ENCODE results near the gene LPGAT1.

- TF ChIP-seq CTCF (IDR thresholded peaks at IDR 0.05) (no peak), EZH2 (IDR thresholded peaks at IDR 0.05) (no peak)
These were observed 100.2 kb downstream of the LPGAT1 start for GRCh38 chr1:211730347-211730746.
